Femur (tissue), 1 donor: ENCODE results near the gene ZSCAN12.

Source experiments
- DNase-seq: peaks from one replicate; pipeline ENCODE4 v3.0.0-alpha.2; 2017

Gene ZSCAN12

GRCh38 chr6:28353981-28354676 is 45.4 kb downstream of the ZSCAN12 start:
- no peak for DNase-seq

- DNase-seq: no peak
These were observed 46.2 kb downstream of the ZSCAN12 start for GRCh38 chr6:28353356-28353755.

DNA sequence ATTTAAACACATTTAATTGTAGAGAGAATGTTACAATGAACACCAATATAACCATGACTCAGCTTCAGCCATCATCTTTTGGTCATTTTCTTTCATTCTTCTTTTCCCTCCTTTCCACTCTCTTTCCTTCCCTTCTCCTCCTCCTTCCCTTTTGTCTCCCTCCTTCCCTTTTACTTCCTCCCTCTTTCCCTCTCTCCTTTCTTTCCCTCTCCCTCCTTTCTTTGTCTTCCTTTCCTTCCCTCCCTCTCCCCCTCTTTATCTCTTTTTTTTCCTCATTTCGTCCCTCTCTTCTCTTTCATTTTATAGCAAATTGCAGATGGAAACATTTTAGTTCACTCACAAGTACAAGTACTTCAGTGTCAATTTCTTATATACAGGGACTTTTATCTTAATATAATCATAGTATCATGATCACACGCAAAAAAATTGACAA is 48.0 kb downstream of the ZSCAN12 start:
- DNase-seq: no peak

- no peak for DNase-seq
These were observed 48.5 kb downstream of the ZSCAN12 start for GRCh38 chr6:28351087-28351486.

GRCh38 chr6:28349892-28350737 is 49.4 kb downstream of the ZSCAN12 start, which contains the start of gene ZKSCAN3:
Gene ZKSCAN3 (plus strand): TSS chr6:28349947. CDS start chr6:28359587, 9,640 bp downstream.
- DNase-seq: peak; percentile 91

- no peak for DNase-seq
These were observed 50.1 kb downstream of the ZSCAN12 start for GRCh38 chr6:28349344-28349891.

- no peak for DNase-seq
These were observed 52.4 kb downstream of the ZSCAN12 start for GRCh38 chr6:28347119-28347518.

DNA sequence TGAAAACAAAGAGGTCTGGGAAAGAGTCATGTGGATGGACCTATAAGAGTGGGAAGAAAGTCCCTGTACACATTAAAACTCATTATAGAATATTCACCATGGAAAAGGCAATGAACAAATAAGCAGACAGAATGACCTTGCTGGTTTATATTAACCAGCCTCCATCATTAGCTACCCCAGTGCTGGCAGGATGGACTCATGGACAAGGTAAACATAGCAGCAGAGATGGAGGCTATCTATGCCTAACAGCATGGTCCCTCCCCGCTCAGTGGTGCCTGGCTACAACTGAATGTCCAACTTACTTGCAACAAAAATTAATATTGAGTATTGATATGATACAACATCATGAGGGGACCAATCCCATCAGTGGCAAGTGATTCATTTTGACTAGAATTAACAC is 54.3 kb downstream of the ZSCAN12 start:
- DNase-seq: no peak

GRCh38 chr6:28343898-28344677 is 55.5 kb downstream of the ZSCAN12 start:
- no peak for DNase-seq

DNA sequence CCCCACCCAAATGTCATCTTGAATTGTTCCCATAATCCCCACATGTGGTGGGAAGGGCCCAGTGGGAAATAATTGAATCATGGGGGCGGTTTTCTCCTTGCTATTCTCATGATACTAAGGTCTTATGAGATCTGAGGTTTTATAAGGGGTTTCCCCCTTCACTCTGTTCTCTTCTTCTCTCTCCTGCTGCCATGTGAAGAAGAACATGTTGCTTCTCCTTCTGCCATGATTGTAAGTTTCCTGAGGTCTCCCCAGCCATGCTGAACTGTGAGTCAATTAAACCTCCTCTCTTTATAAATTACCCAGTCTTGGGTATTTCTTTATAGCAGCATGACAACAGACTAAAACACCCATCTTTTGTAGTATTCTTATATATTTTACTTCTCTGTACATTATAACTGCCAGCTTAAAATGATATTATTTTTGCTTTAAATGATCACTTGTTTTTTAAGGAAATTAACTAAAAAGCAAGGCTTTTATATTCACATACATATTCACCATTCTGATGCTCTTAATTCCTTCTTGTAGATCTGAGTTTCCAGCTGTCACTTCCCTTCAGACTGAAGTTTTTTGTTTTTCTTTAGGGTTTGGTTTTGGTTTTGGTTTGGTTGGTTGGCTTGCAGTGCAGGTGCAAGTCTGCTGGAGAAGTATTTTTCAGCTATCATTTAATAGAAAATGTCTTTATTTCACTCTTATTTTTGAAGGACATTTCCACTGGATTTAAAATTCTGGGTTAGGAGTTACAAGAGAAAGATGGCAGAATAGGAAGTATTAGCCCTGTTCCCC is 59.0 kb downstream of the ZSCAN12 start:
- DNase-seq: no peak

- no peak for DNase-seq
These were observed 62.4 kb downstream of the ZSCAN12 start for GRCh38 chr6:28337121-28337520.

- DNase-seq: peak; percentile 76
These were observed 63.0 kb downstream of the ZSCAN12 start for GRCh38 chr6:28336284-28337120.

- DNase-seq: peak; percentile 97
These were observed 63.8 kb downstream of the ZSCAN12 start, which contains the start of gene ZSCAN31 for GRCh38 chr6:28335564-28336283. Gene ZSCAN31 (minus strand): TSS chr6:28336148. CDS start chr6:28329683, 6,465 bp downstream.

- DNase-seq: no peak
These were observed 64.4 kb downstream of the ZSCAN12 start for GRCh38 chr6:28335040-28335563.

DNA sequence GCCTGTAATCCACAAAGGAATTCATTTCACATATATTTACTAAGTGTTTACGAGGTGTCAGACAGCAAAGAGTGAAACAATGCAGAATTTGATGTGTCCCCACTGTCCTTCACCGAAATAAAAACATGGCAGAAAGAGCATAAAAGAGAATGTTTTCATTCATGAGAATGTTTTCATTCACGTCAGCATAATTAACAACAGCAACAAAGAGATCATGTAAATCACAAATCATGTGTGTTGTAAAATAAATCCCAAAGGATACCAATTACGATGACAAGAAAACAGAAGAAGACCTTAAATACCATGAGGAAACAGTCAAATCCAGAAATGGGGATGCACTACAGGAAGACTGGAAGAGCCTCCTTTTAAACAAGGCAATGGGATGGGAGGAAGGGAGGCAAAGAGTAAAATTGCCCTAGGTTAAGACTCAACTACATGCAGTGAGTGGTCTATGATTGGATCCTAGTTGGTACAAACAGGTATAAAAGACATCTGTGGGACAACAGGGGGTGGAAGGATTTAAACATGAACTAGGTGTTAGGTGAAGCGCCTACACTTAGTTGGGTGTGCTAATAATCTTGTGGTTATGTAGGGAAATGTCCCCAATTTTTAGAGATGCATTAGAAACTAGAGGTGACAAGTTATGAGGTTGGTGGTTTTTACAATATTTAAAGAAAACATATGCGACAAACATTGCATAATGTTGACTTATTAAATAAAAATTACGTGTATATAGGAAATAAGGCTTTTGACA is 65.1 kb downstream of the ZSCAN12 start:
- no peak for DNase-seq

- no peak for DNase-seq
These were observed 65.9 kb downstream of the ZSCAN12 start for GRCh38 chr6:28333599-28334018.

DNA sequence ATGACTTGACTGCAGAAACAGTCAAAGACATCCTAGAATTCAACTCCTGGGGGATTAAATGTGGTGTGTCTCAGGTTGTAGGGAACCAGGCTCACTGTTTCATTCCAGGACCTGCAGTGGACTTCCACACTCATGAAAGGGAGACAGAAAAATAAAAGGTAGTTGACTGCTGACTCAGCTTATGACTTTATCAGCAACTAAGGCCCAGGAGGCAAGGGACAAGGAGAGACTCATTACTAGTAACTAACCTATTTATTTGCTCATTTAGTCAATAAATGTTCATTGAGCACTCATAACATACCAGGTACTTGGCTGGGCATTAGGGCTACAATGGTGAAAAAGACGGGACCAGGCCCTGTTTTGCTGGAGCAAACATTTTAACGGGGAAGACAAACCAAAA is 66.5 kb downstream of the ZSCAN12 start:
- no peak for DNase-seq

DNA sequence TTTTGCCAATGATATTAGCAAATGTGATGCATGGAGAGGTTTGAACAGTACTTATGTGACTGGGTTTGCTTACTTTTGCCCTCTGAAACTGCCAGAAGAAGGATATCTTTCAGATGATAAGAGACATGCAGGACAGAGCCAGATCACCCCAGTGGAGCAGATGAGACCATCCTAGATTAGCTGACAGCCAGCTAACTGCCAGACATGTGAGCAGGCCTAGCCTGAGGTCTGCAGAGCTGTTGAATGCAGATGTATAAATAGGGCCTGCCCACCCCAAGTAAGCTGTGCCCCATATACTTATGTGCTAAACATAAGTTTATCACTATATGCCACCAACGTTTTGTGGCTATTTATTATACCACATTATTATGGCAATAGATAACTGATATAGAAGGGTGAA is 69.5 kb downstream of the ZSCAN12 start:
- DNase-seq: no peak
